Head of caudate nucleus (tissue), 42 donors: ENCODE results near the gene SERPINE2.
A peak's percentile ranks its signal among the peaks of the same experiment; 100 is the strongest.

Experiments
- DNase-seq, 42 donors: peaks; one replicate each; pipeline versions ENCODE4 v3.0.0 to v3.0.0-alpha.2; 2020 to 2021; ENCODE audit warnings: mixed read lengths in 7 of 42
- intact Hi-C: fragments of 100-400 bp; cut with DNase I; formaldehyde crosslinking; loops from one replicate; pipeline ENCODE4 v1.15.0; 2022

Gene SERPINE2

GRCh38 chr2:224039080-224039769 is at the start of gene SERPINE2:
Gene SERPINE2, minus strand, starts transcription at chr2:224039286. Its CDS starts 37,386 bp downstream, at chr2:224001900.
- intact Hi-C loops, result no loop called here
- peak; percentile 63 to 92 (median 82) for DNase-seq

- intact Hi-C loops, result no loop called here
- no peak for DNase-seq
Measured at GRCh38 chr2:224086226-224086914, 47.3 kb upstream of the SERPINE2 start.

GRCh38 chr2:224085811-224086210 is 46.7 kb upstream of the SERPINE2 start:
- intact Hi-C loops, result no loop called here
- no peak for DNase-seq

GRCh38 chr2:224085246-224085645 is 46.2 kb upstream of the SERPINE2 start:
- intact Hi-C loops, result no loop called here
- DNase-seq, result no peak

GRCh38 chr2:224084266-224084892 is 45.3 kb upstream of the SERPINE2 start:
- intact Hi-C loops, result no loop called here
- DNase-seq, result no peak

- no peak for DNase-seq
Measured at GRCh38 chr2:224083638-224084037, 44.6 kb upstream of the SERPINE2 start.

GRCh38 chr2:224078656-224079055 is 39.6 kb upstream of the SERPINE2 start:
- intact Hi-C loops, result no loop called here
- DNase-seq, result no peak

More at GRCh38 chr2:224083638-224084037, 44.6 kb upstream of the SERPINE2 start:
- intact Hi-C loops, result no loop called here

GRCh38 chr2:224077773-224078507 is 38.9 kb upstream of the SERPINE2 start:
- intact Hi-C loops, result no loop called here
- DNase-seq, result no peak

- DNase-seq, result no peak
Measured at GRCh38 chr2:224075588-224075987, 36.5 kb upstream of the SERPINE2 start.

GRCh38 chr2:224073676-224074075 is 34.6 kb upstream of the SERPINE2 start:
- intact Hi-C loops, result no loop called here
- no peak for DNase-seq

More at GRCh38 chr2:224075588-224075987, 36.5 kb upstream of the SERPINE2 start:
- intact Hi-C loops, result no loop called here

GRCh38 chr2:224072541-224073188 is 33.6 kb upstream of the SERPINE2 start:
- intact Hi-C loops, result no loop called here
- no peak for DNase-seq

GRCh38 chr2:224069172-224069571 is 30.1 kb upstream of the SERPINE2 start:
- intact Hi-C loops, result no loop called here
- no peak for DNase-seq

- intact Hi-C loops, result no loop called here
- no peak for DNase-seq
Measured at GRCh38 chr2:224063298-224063648, 24.2 kb upstream of the SERPINE2 start.

- DNase-seq, result no peak
- intact Hi-C loops, result no loop called here
Measured at GRCh38 chr2:224062481-224063297, 23.6 kb upstream of the SERPINE2 start.

GRCh38 chr2:224060783-224061482 is 21.8 kb upstream of the SERPINE2 start:
- no peak for DNase-seq
- intact Hi-C loops, result no loop called here

- intact Hi-C loops, result no loop called here
- no peak for DNase-seq
Measured at GRCh38 chr2:224059178-224059577, 20.1 kb upstream of the SERPINE2 start.

- intact Hi-C loops, result no loop called here
- DNase-seq, result peak in 27 of 42 donors; percentile 13 to 63 (median 37)
Measured at GRCh38 chr2:224058048-224058775, 19.1 kb upstream of the SERPINE2 start.
